ENCODE data around the gene GALNT17.
"Not testable (repeated sequence)": the region's sequence is repeated elsewhere in the genome, so short reads cannot be mapped to it uniquely, and the experiment has no call there.

GALNT17 gene

GRCh38 chr7:71708710-71709109 is 576.8 kb downstream of the GALNT17 start:
- DNase-seq, result no peak

DNA sequence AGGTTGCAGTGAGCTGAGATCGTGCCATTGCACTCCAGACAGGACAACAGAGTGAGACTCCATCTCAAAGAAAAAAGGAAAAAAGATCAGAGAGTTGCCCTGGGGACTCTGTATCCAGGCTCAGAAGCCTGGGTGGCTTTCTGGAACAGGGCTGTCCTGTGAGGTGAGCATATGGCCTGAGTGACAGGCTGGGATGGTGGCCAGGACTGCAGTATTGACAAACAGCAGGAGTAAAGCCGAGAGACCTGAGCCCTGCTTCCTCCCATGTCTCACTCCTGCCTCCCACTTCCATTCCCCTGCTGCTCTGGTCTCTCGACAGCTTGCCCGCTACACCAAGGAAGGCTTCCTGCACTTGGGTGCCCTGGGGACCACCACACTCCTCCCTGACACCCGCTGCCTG is 578.5 kb downstream of the GALNT17 start:
- DNase-seq, result no peak

DNA sequence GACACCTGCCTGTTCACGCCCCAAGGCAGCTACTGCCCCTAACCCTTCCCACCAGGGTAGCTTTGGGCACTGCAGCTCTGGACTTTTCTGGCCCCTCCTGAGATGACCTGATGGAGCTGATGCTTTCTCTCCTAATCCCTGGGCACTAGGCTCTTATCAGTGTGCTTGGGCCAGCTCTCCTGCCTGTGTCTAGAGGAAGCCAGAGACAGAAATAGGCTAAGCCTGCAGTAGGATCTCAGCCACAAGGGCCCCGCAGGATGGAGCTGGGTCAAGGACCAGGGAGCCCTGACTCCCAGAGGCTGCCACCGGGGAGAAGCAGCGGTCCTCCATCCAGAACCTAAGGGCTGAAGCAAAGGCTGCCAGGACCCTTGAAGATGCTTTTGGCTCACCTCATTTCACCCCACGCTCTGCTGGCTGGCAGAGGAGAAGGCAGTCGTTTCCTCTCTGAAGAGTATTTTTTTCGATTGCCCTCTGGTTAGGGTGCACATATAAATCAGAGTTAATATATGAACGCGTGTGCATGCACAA is 580.8 kb downstream of the GALNT17 start:
- no peak for DNase-seq

DNA sequence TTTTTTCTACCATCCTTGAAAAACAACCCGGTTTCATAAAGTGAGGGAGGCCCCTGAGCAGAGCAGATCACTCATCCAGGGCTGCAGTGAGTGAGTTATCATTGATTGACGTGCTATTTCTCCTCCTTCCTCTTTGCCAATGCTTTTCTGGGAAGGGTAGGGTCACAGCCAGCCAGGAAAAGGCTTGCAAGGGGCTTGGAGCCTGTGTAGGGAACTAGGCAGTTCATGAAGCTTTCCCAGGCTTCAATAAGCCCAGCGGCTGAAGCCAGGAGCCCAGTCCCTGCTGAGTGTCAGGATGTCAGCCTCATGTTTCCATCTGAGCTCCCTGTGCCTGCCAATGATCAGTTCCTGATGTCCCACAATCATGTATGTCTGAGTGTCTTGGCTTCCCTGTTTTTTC is 584.7 kb downstream of the GALNT17 start:
- DNase-seq, result no peak

DNA sequence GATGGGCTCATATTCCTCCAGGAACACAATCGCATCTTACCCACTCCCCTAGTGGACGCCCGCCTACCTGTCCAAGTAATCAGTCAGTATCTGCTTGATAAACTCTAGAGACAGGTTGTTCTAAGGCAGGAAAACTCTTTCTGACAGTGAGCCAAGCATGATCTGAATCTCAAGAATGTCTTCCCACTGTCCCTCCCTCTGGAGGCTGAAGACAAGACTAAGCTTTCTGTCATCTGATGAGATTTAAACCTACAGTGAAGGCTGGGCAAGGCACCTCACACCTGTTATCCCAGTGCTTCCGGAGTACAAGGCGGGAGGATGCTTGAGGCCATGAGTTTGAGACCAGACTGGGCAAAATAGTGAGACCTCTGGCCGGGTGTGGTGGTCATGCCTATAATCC is 586.6 kb downstream of the GALNT17 start:
- DNase-seq, result no peak

GRCh38 chr7:71721742-71722141 is 589.8 kb downstream of the GALNT17 start:
- DNase-seq, result no peak

DNA sequence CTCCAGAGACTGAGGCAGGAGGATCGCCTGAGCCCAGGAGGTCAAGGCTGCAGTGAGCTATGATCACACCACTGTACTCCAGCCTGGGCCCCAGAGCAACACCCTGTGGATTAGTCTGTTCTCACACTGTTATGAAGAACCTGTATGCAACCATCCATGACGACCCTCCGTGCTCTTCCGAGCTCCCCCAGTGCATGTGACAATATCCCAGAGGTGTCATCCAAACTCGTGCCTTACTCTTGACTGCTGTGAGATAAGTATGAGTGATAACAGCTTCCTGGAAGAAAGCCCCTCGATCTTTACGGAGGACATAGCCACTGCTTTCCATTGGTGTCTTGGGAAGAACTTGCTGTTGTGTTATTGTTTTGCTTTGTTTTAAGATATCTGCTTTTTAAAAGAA is 591.9 kb downstream of the GALNT17 start:
- DNase-seq, result no peak

- DNase-seq, result no peak
Measured at GRCh38 chr7:71727347-71727746, 595.4 kb downstream of the GALNT17 start.

- DNase-seq, result no peak
Measured at GRCh38 chr7:71731740-71732139, 599.8 kb downstream of the GALNT17 start.

GRCh38 chr7:71733107-71733870 is 601.3 kb downstream of the GALNT17 start:
- DNase-seq, result peak; percentile 26 to 36

DNA sequence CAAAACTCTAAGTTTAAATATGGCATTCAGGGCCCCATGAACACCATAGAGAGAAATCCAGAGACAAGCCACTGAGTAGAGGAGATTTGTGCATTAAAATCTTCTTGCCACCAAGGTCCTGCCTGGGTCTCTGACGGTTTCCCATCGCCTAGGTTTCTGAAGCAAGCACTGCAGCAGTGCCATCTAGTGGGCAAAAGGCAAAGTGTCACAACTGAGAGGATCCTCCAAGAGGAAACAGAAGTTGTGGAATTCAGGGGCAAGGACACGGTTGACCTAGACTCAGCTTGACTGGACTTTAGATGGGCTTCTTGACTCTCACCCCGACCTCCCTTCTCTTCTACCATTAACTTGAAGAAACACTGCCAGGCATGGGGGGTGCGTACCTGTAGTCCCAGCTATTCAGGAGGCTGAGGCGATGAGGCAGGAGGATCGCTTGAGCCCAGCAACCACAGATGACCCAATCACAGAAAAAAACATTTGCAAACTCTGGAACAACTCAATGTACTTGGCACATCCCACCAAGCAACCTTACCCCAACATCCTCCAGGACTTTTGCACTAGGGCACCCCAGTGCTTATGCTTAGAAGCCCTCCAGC is 604.1 kb downstream of the GALNT17 start:
- peak; percentile 32 to 61 for DNase-seq

DNA sequence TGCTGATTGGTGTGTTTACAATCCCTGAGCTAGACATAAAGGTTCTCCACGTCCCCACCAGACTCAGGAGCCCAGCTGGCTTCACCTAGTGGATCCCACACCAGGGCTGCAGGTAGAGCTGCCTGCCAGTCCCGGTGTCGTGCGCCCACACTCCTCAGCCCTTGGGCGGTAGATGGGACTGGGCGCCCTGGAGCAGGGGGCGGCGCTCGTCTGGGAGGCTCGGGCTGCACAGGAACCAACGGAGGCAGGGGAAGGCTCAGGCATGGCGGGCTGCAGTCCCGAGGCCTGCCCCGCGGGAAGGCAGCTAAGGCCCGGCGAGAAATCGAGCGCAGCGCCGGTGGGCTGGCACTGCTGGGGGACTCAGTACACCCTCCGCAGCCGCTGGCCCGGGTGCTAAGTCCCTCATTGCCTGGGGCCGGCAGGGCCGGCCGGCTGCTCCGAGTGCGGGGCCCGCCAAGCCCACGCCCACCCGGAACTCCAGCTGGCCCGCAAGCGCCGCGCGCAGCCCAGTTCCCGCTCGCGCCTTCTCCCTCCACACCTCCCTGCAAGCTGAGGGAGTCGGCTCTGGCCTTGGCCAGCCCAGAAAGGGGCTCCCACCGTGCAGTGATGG is 606.1 kb downstream of the GALNT17 start:
- DNase-seq, result not testable (repeated sequence)

DNA sequence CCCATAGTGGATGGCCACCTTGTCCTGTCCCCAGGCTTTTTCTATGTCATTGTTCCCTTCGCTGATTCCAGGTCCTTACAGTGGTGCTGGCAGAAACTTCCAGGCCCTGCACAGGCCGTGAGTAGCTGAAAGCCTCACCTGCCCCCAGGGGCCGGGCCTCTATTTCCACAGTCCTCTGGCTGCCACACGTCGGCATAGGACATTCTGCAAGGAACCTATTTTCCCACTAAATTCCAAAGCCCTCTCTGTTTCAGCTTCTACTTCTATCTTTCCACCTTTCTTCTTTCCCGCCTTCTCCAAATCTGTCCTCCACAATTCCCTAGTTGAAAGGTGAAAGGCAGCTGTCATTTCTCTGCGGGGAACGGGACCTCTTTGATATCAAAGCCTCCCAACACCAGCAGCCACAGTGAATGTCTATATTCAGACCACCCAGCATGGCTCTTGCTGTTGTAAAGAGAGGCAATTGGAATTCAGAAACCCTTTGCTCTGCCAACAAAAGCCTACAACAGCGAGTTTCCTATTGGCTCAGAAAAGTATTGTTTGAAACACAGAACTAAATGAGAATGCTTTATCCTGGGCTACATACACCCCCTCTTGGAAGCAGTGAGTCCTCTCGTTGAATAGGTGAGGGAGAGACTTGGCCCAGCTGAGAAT is 607.7 kb downstream of the GALNT17 start:
- DNase-seq, result no peak

- DNase-seq, result no peak
Measured at GRCh38 chr7:71740174-71740560, 608.2 kb downstream of the GALNT17 start.

- DNase-seq, result no peak
Measured at GRCh38 chr7:71746006-71746405, 614.1 kb downstream of the GALNT17 start.

DNA sequence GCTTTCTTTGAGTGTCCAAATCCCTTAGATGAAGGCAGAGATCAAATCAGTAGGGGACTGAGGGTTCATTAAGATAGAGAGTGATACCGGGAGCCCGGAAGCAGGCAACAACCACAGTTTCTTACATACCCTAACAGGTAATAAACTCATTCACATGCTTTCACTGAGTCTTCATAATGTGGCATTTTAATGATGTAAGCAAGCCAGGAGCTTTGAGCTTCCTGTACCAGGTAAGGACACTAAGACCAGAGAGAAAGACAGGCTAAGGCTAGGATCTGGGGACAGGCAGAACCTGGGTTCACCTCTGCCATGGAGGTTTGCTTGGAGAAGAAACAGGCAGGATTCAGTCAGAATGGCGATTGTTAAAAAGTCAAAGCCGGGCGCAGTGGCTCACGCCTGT is 618.3 kb downstream of the GALNT17 start:
- DNase-seq, result no peak

GRCh38 chr7:71752171-71752935 is 620.4 kb downstream of the GALNT17 start:
- DNase-seq, result peak; percentile 11 to 15

- DNase-seq, result no peak
Measured at GRCh38 chr7:71753236-71753635, 621.3 kb downstream of the GALNT17 start.

DNA sequence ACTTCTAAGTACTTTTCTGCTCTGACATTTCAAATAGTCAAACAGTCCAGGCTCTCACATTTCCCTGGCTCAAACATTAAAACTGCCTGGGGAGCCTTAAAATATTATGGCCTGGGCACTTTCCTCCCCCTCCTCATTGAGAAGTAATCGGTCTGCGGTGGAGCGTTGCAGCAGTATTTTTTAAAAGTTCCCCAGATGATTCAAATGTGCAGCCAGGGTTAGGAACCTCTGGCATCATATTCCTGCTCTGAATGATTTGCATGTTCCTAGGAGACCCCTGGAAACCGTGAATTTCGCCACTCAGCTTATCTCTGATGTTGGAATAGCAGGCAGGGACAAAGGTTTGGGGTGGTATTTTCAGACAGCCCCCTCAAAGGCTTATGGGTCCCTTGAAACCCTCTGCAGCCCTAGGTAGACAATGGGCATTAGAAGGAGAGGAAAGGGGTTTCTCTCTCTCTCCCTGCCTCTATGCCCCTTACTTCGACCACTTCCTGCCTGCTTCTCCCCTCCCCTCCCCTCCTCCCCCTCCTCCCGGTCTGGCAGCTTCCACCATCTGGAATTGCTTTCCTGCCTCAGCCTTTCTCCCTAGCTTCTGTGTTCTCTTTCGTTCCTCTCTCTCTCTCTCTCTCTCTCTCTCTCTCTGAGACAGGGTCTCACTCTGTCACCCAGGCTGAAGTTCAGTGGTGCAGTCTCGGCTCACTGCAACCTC is 622.2 kb downstream of the GALNT17 start:
- no peak for DNase-seq

DNA sequence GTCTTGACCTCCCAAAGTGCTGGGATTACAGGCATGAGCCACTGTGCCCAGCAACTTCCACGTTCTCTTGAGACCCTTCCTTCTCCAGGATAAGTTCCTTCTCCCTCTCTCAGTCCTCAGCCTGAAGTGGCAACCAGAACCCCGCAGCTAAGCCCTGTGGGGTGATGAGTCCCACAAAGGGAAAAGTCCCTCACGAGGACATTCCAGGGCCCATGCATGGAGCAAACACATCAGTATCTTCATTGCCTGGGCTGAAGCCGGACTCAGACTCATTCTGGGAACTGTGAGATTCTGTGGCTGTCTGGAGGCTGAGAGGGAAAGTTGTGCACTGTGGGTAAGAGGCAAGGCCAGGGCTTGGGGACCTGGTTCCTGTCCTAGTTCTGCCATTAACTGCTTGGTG is 622.9 kb downstream of the GALNT17 start:
- no peak for DNase-seq

- no peak for DNase-seq
Measured at GRCh38 chr7:71761336-71761735, 629.4 kb downstream of the GALNT17 start.

All from NCI-H2081 (cell line).